Uterus (tissue), 2 donors: ENCODE data around the gene TRAPPC12.

Experiments
- CTCF ChIP-seq, 4 experiments: fragments of 200-600 bp in 2 of 4; fragments of 450-650 bp in 2 of 4; sonication (generic) in 2 of 4; IDR thresholded peaks; one replicate each; pipeline ENCODE4 v1.5.1; 2016 to 2019; ENCODE audit warnings: antibody characterized with exemption in 4 of 4, mild to moderate bottlenecking in 2 of 4, moderate library complexity in 1 of 4
- POLR2A ChIP-seq, 2 donors: fragments of 450-650 bp; IDR thresholded peaks; one replicate each; pipeline ENCODE4 v1.6.1; 2016; ENCODE audit warnings: antibody characterized with exemption in 2 of 2, mild to moderate bottlenecking in 1 of 2, moderate library complexity in 1 of 2

DNA sequence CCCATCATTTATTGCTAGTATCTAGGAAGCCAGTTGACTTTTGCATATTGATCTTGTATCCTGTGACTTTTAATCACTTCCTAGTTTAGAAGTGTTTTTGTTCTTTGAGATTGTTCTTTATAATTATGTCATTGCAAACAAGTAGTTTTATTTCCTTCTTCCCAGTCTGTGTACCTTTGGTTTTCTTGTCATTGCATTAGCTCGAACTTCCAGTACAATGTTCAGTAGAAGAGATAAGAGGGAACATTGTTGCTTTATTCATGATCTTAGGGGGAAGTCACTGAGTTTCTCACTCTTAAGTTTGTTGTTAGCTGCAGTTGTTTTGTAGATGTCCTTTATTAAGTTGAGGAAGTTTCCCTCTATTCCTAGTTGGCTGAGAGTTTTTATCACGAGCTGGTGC lies 61.0 kb downstream of the TRAPPC12 start:
- TF ChIP-seq CTCF (IDR thresholded peaks at IDR 0.05) (no peak), POLR2A (IDR thresholded peaks at IDR 0.05) (no peak)
